CMK (cell line): ENCODE data around the gene VWA3A.
"Not testable (repeated sequence)": the region's sequence is repeated elsewhere in the genome, so short reads cannot be mapped to it uniquely, and the experiment has no call there.

Source experiments
- DNase-seq: peaks from one replicate; pipeline ENCODE4 v3.0.0-alpha.2; 2010; ENCODE audit warnings: low read depth

Gene VWA3A

DNA sequence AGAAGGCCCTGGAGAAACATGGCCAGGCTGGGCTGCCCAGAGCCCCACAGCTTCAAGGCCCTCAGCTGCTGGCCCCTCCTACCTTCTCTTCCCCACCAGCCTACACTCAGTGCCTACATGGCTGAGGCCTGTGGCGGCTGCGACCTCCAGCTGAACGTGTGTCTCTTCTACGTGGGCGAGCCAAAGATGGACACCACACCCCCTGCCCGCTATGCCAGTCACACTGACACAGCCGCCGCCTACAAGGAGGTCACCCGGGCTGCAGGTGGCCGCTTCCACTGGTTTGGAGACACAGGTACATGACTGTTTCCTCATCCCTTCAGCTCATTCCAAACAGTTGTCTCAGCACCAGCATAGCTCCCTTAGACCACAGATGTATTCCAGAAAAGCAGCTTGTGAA lies 40.5 kb downstream of the VWA3A start:
- no peak for DNase-seq

DNA sequence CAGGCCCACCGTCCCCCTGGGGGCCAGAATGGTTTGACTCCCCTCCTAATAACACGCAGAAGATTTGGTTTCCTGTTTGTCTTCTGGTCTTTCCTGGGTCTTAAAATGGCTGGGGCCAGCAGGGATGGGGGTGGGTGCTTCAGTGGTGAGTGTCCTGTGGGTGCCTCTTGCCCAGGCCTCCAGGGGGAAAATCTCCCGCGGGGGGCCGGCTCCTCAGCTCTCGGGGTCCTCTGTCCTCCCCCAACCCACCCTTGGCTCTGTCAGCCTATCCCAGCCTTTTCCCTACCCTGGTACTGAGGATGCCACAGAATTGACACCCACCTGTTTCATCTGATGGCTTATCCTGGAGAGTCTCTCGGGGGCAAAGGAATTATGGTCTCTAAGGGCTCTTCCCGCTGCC lies 46.1 kb downstream of the VWA3A start:
- DNase-seq = no peak

DNA sequence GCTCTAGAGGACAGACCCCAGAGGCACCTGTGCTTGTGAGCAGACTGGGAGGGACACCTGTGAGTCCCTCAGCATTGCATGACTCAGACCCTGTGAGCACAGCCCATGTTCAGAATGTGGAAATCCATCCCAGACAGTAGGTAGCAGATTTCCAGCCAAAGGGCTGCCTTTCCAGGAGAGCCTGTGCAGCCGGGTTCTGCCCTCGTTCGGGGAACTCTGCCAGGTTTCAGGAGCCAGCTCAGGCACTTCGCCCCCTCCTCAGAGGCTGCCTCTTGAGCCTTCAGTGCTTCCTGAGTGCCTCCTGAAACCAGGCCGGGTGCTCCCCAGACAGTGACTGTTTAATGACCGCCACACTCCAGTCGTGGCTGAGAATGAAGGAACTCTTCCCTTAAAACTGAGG lies 46.7 kb downstream of the VWA3A start:
- DNase-seq = no peak

DNA sequence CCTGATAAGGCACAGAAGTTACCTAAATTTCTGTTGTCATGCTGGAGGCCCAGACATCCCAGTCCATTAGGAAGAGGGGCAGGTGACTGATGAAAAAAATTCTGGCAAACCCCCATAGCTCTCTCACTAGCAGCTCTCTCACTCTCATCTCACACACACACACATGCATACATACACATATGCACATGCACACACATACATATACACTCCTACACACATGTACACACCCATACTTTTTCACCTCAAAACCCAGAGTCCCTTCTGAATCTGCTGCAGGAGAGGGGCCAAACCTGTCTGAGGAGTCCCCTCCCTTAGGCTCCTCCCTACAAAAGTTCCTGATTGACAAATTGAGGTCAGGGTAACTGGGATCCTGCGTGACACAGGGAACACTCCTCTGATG lies 47.4 kb downstream of the VWA3A start:
- no peak for DNase-seq

DNA sequence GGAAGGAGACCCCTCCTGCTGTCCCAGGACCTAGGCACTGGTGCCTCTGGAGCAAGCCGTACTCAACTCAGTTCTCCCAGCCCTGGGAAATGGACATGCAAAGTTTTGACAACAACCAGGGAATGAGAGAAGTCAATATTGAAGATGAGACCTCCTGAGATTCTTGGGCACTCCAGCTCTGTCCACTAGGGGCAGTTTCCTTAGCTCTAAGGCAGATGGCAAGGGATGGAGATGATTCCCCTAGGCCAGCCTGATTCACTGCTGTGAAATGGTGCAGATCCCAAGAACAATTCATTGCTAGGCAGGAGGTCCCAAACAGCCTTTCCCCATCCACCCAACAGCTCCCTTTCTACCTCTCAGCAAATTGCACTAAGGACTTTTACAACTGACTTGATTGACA lies 49.4 kb downstream of the VWA3A start:
- no peak for DNase-seq

DNA sequence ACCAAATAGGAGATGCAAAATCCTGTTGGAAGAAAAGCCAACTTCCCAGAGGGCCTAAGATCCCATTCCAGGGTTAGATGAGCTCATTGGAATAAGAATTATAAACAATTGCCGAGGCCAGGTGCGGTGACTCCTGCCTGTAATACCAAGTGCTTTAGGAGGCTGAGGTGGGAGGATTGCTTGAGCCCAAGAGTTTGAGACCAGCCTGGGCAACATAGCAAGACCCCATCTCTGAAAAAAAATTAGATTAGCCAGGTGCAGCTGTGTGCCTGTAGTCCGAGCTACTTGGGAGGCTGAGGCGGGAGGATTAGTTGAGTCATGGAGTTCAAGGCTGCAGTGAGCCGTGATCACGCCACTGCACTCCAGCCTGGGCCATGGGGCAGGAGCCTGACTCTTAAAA lies 52.2 kb downstream of the VWA3A start:
- DNase-seq = no peak

DNA sequence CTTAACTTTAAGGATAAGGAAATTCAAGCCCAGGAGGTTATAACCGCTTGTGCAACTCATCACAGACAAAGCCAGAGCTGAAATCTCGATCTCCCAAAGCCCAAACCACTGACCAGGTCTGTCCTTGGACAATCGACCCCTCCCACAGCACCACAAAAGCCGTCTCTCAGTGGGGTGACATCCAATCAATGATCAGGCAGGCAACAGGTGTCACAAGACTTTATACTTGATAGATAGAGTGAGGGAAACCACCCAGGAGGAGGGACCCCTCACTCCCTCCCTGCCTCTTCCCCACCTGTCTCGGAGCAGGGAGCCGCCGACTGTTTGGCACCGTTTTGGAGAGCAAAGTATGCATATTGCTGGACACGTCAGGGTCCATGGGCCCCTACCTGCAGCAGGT lies 55.5 kb downstream of the VWA3A start:
- no peak for DNase-seq

DNA sequence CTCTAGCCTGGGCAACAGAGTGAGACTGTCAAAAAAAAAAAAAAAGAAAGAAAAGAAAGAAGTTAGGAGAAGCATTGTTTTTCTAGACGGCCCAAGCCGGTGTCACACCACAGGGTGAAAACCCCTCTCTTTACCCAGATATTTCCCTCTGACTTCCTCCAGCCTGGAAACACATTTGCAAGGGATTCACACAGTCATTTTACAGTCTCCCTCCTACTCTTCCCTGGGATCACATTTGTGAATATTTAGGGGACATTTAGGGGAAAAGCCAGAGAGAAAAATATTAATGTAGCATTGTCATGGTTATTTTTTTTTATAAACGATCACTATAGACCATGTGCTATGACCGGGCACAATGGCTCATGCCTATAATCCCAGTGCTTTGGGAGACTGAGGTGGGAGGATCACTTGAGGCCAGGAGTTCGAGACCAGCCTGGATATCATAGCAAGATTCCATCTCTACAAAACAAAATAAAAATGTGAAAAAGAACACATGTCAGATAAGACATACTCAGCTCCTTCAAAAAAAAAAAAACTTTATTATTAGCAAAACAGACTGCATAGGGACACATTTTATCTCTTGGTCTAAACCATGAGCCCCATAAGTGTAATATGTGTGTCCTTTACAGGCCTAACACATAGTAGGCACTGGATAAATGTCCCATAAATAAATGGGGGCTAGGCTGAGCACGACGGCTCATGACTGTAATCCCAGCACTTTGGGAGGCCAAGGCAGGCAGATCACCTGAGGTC lies 59.1 kb downstream of the VWA3A start:
- no peak for DNase-seq

DNA sequence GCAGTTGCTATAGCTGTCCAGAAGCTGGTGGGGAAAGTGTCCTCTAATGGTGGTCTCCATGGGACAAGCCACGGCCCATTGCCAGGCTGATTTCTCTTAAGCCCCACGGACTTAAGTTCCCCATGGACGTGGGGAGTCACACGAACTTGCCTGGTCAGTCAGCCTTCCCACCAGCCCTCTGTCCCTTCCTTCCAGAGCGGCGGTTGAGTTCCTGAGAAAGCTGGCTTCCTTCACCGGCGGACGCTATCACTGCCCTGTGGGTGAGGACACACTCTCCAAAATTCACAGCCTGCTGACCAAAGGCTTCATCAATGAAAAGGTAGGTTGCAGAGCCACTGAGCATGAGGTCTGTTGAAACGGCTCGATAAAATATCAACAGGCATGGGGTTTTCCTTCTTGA lies 60.0 kb downstream of the VWA3A start:
- DNase-seq = no peak

DNA sequence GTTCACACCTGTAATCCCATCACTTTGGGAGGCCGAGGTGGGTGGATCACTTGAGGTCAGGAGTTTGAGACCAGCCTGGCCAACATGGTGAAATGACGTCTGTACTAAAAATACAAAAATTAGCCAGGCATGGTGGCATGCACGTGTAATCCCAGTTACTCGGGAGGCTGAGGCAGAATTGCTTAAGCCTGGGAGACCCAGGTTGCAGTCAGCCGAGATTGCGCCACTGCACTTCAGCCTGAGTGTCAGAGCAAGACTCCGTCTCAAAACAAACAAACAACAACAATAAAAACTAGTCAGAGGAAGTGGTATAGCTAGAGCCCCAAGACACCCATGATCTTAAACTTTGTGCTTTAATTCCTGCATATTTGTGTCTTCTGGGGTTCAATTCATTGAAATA lies 60.7 kb downstream of the VWA3A start:
- DNase-seq = not testable (repeated sequence)

DNA sequence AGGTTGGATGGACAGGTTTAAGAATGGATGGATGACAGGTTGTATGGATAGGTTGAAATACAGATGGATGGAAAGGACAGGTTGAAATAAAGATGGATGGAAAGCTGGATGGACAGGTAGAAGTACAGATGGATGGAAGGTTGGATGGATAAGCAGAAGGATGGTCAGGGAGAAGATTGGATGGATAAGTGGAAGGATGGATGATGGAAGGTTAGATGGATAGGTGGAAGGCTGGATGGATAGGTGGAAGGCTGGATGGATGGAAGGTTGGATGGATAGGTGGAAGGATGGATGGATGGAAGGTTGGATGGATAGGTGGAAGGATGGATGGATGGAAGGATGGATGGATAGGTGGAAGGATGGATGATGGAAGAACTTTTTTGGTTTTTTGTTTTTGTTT lies 69.1 kb downstream of the VWA3A start:
- no peak for DNase-seq

DNA sequence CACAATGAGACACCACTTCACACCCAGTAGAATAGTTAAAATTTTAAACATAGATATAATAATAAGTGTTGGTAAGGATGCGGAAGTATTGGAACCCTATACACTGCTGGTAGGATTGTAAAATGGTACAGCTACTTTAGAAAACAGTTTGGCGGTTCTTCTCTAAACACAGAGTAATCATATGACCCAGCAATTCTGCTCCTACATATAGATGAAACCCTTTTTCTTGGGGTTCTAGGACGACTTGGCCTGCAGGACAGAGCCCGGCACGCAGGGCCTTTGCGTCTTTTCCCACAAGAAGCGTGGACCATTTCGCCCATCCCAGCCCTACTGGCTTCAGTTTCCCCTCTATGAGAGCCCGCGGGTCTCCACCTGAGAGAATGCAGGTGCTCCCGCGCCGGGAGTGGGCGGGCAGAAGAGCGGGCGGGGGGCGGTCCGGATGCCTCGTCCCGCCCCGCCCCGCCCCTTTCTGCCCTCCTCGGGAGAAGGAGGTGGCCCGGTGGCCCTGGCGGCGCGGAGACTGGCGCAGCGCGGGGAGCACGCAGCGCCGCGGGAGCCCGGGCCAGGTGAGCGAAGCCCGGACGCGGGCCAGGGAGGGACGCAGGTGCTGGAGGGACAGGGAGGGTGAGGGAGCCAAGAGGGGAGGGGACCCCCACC lies 69.8 kb downstream of the VWA3A start, which contains the start of gene SDR42E2:
TSS of gene SDR42E2 (plus strand) at position 508 of the 657 bp plus-strand sequence. CDS start 3,077 bp downstream, outside the sequence.
- DNase-seq = no peak

DNA sequence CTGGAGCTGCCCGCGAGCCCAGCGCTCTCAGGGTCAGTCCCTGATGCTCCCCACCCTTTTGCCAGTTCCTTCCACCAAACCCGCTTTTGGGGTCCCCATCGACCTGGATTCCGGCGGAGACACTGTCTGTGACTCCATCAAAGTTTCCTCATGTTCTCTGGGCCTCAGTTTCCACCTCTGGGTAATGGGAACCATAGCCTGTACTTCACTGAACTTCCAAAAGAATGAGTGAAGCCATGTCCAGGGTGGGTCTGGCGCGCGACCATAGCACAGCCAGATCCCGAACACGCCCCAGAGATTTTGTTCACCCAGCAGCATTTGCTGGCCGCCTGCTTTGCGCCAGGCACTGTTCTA lies 70.3 kb downstream of the VWA3A start:
- DNase-seq = no peak

DNA sequence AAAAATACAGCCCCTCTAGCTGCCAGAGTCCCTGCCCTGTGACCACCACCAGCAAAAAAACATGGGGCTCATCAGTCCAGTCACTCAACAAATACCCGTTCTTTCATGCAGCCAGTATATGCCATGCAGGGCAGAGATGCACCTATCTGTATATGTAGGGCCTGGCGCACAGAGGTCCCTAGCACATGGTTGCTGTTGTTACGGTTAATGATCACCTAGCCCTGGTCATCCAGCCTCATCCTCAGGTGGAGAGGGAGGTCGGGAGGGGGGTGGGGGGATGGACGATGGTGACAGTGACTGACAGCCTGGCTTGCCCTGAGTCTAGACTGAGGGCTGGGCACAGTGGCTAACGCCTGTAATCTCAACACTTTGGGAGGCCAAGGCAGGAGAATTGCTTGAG lies 71.5 kb downstream of the VWA3A start:
- no peak for DNase-seq

DNA sequence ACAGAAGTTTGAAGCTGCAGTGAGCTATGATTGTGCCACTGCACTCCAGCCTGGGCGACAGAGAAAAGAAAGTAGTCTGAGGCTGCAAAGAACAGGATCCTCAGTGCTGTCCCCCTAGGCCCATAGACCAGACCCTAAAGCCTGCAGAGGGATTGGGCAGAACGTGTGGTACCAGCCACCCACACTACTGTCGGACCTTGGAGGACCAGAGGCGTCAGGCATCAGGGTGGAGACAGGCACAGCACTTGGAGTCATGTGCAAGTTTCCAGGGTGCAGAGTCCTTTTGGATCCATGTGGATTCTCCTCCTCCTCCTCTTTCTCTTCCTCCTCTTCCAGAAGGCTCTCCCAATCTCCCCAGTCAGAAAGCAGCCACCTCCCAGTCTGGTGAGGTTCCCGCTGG lies 72.1 kb downstream of the VWA3A start:
- DNase-seq = no peak

DNA sequence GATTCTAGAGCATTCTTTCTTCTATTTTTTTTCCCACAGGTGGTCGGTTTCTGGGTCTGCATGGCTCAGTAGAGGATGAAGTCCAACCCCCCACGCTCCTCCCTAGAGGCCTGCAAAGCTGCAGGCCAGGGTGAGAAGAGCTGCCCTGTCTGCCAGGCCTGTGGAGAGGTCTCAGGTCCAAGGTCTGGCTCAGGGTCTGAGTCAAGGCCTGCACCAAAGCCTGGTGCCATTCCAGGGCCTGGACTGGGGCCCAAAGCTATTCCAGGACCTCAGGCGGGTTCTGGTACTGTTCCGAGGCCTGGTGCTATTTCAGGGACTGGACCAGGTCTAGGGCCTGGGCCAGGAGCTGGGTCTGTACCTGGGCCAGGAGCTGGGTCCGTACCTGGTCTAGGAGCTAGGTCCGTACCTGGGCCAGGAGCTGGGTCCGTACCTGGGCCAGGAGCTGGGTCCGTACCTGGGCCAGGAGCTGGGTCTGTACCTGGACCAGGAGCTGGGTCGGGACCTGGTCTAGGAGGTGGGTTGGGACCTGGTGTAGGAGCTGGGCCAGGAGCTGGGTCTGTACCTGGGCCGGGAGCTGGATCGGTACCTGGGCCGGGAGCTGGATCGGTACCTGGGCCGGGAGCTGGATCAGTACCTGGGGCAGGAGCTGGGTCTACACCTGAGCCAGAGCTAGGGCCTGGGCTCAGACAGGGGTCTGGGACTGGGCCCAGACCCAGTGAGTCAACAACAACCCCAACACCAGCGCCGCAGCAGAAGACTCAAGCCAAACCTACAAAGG lies 73.4 kb downstream of the VWA3A start:
- DNase-seq = no peak

DNA sequence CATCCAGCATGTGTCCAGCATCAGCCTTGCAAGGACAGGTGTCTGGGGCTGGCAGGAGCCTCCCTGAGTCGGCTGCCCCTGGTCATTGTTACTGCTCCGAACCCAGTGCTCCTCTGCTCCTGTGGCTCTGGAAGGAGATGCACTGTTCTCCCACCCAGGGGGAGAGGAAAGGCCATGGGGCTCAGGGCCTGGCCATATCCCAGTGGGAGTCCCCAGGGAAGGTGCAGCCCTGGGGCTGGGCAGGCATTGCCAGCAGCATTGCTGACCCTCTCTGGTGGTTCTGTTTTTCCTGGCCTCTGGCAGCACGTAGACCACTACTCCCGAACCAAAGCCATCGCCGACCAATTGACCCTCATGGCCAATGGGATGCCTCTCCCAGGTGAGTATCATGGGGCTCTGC lies 79.6 kb downstream of the VWA3A start:
- DNase-seq = no peak

DNA sequence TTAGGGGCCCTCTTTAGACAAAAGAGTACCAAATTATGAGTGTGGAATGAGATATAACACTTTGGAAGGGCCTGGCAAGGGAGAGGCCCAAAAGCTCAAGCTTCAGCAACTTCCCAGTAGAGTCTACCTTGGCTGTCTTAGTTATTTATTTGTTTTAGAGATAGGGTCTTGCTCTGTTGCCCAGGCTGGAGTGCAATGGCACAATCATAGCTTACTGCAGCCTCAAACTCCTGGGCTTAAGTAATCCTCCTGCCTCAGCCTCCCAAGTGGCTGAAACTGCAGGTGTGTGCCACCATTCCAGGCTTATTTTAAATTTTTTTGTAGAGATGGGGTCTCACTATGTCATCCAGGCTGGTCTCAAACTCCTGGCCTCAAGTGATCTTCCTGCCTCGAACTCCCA lies 80.3 kb downstream of the VWA3A start:
- DNase-seq = not testable (repeated sequence)

DNA sequence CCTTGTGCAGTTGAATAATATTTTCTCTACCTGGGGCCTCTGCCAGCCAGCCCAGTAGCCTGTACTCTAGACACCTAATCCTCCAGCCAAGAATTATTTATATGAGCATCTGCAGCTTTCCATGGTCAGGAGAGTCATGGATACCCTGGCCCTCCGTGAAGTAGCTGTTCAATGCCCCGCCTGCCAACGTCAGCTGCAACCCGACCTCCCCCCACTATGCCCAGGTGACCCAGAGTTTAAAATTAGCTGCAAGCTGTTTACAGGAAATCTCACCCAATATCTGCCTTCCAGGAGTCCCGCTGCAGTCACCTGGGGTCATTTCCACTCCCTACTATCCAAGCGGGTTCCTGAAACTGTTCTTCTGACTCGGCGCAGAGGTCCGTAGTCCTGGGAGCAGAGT lies 82.3 kb downstream of the VWA3A start:
- no peak for DNase-seq

DNA sequence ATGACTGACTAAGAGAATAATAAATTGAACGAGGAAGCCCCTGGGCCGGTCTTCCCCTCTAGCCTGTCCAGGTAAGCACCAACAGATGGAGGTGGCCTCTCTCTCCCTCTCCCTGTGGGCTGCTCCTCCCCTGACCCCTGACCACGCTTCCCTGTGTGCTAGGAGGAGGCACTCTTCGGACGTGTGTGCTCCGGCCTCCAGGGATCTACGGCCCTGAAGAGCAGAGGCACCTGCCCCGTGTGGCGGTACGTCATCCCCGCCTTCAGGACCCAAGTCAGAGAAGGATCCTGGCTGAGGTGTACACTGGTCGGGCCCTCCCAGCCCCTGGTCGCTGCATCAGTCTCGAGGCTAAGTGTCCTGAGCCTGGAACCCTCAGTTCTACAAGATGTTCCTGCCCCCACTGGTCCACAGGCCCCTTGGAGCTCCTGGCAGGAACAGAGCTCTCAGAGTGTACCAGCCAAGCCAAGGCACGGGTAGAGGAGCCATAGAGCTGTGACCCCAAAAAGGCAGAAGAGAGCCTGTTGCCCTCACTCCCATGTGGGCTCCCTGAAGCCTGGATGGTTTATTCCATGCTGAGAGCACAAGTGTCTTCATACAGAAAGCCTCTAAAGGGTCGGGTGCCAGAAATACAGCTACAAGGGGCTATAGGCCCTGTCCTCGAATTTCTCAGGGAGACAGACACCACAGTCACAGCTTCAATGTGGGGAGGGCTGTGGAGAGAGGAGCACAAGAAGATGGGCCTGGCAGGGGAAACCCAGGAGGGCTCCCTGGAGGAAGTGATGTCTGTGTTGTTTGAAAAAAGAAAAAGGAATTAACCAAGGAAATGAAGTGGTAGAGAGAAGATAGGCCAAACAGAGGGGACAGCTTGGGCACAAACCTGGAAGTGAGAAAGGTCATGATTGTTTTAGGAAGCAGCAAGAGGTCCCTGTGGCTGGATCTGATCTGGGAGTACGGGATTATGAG lies 85.9 kb downstream of the VWA3A start:
- DNase-seq = no peak

DNA sequence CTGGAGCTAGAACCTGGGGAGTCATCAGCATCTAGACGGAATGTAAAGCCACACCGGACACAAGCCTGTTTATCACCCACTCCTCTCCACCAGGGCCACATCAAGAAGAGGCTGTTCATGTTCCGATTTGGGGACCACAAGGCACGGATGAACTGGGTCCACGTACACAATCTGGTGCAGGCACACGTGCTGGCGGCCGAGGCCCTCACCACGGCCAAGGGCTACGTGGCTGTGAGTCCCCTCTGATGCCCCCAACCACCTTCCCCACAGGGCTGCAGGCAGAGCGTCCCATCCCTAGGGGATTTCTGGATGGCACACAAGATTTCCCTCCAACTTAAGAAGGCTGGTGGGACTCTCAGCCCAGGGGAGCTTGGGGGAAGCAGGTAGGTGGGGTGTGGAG lies 89.1 kb downstream of the VWA3A start:
- DNase-seq = no peak

DNA sequence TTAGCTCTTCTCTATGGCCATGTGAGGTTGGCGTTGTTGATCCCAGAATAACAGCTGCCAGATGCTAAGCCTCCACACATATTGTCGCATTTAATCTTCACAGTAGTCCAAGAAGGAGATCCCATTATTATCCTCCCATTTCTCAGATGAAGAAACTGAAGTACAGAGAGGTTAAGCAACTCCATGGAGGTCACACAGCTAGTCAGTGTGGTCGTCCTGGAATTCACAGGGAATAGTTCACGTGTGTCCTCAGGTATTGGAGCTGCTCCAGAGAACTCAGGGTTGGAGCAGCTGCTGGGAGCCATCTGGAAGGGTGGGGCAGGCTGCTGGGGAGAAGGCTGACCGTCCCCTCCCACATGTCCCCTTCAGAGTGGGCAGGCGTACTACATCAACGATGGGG lies 89.5 kb downstream of the VWA3A start:
- no peak for DNase-seq
